GM12892 (cell line): ENCODE data around the gene CERS5.

ENCODE experiments used
- POLR2A ChIP-seq: IDR thresholded peaks from 2 replicates; pipeline ENCODE4 v1.6.1; 2011; ENCODE audit warnings: low read depth, low read length, control low read depth
- POLR2AphosphoS5 ChIP-seq: IDR thresholded peaks from 2 replicates; pipeline ENCODE4 v1.6.1; 2011; ENCODE audit warnings: low read depth, low read length, control low read depth
- TAF1 ChIP-seq: IDR thresholded peaks from 2 replicates; pipeline ENCODE4 v1.6.1; 2011; ENCODE audit warnings: low read depth, mild to moderate bottlenecking, control low read depth, low read length, borderline replicate concordance

DNA sequence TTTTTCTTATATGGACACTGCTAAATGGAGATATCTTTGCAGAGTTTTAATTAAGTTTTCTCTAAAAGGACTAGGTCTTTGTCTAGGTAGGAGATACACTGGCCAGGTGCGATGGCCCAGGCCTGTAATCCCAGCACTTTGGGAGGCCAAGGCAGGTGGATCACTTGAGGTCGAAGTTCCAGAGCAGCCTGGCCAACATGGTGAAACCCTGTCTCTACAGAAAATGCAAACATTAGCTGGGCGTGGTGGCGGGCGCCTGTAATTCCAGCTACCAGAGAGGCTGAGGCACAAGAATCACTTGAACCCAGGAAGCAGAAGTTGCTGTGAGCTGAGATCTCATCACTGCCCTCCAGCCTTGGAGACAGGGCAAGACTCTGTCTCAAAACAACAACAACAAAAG lies 17.1 kb upstream of the CERS5 start:
- no peak for TF ChIP-seq POLR2A
- no peak for TF ChIP-seq TAF1
- TF ChIP-seq POLR2AphosphoS5 = no peak
